Astrocyte (in vitro differentiated cells and primary cell): ENCODE measurements around the gene CD52.

Experiments
- EZH2 ChIP-seq: IDR thresholded peaks from 2 replicates; pipeline ENCODE4 v1.6.1; 2012; ENCODE audit warnings: mild to moderate bottlenecking, low read length, inconsistent platforms; ENCODE audit not compliant: insufficient read depth
- TF ChIP-seq, protein P1 (sequence below): IDR thresholded peaks from 2 replicates; pipeline ENCODE4 v1.5.1; 2011; ENCODE audit warnings: low read depth, mild to moderate bottlenecking, inconsistent platforms, low read length, moderate library complexity; ENCODE audit not compliant: insufficient read depth

GRCh38 chr1:26305667-26306289, 12.0 kb upstream of the CD52 start:
- TF ChIP-seq, protein P1, sequence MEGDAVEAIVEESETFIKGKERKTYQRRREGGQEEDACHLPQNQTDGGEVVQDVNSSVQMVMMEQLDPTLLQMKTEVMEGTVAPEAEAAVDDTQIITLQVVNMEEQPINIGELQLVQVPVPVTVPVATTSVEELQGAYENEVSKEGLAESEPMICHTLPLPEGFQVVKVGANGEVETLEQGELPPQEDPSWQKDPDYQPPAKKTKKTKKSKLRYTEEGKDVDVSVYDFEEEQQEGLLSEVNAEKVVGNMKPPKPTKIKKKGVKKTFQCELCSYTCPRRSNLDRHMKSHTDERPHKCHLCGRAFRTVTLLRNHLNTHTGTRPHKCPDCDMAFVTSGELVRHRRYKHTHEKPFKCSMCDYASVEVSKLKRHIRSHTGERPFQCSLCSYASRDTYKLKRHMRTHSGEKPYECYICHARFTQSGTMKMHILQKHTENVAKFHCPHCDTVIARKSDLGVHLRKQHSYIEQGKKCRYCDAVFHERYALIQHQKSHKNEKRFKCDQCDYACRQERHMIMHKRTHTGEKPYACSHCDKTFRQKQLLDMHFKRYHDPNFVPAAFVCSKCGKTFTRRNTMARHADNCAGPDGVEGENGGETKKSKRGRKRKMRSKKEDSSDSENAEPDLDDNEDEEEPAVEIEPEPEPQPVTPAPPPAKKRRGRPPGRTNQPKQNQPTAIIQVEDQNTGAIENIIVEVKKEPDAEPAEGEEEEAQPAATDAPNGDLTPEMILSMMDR = no peak
- no peak for TF ChIP-seq EZH2
